Measurements from ENCODE around the gene PDZD2.

DNA sequence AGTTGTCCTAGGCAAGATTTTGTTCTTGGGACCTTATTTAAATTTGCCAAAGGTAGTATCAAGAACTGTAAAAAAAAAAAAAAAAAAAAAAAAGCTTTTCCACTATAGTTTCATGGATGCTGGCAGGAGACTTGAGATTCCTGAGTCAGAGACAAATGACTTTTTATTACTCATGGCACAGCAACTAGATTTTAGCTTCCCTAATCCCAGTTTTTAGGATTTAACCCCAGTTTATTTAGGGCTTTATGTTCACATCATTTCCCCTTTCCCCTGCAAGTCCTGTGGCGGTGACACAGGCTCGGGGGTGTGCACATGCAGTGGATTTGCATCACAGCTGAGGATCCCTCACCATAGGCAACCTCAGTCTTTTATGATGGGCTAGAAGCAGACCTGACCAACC lies 390.3 kb downstream of the PDZD2 start:
- TF ChIP-seq, protein P1, sequence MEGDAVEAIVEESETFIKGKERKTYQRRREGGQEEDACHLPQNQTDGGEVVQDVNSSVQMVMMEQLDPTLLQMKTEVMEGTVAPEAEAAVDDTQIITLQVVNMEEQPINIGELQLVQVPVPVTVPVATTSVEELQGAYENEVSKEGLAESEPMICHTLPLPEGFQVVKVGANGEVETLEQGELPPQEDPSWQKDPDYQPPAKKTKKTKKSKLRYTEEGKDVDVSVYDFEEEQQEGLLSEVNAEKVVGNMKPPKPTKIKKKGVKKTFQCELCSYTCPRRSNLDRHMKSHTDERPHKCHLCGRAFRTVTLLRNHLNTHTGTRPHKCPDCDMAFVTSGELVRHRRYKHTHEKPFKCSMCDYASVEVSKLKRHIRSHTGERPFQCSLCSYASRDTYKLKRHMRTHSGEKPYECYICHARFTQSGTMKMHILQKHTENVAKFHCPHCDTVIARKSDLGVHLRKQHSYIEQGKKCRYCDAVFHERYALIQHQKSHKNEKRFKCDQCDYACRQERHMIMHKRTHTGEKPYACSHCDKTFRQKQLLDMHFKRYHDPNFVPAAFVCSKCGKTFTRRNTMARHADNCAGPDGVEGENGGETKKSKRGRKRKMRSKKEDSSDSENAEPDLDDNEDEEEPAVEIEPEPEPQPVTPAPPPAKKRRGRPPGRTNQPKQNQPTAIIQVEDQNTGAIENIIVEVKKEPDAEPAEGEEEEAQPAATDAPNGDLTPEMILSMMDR (IDR thresholded peaks at IDR 0.05; ENCODE audit: extremely low read depth in 1 of 2, insufficient read depth in 1 of 2, low read depth in 1 of 2, low read length in 2 of 2), result no peak
- TF ChIP-seq POLR2A (IDR thresholded peaks at IDR 0.05; ENCODE audit: low read depth, low read length) (no peak), EZH2 (IDR thresholded peaks at IDR 0.05; ENCODE audit: borderline replicate concordance, low read depth, low read length, severe bottlenecking) (no peak), POLR2AphosphoS5 (IDR thresholded peaks at IDR 0.05; ENCODE audit: insufficient read depth, low read depth, low read length) (no peak), JUN (IDR thresholded peaks at IDR 0.05; ENCODE audit: borderline replicate concordance, insufficient read depth, insufficient read length, low read depth) (no peak), MYC (IDR thresholded peaks at IDR 0.05; ENCODE audit: low read depth, low read length) (no peak), FOS (IDR thresholded peaks at IDR 0.05; ENCODE audit: borderline replicate concordance, insufficient read depth, low read length) (no peak)
- TF ChIP-seq, protein P2, sequence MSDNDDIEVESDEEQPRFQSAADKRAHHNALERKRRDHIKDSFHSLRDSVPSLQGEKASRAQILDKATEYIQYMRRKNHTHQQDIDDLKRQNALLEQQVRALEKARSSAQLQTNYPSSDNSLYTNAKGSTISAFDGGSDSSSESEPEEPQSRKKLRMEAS (IDR thresholded peaks at IDR 0.05; ENCODE audit: insufficient read depth, insufficient read length), result no peak

Data from endothelial cell of umbilical vein (primary cell).